ENCODE results near the gene GNAI2.
"Not testable (repeated sequence)": the region's sequence is repeated elsewhere in the genome, so short reads cannot be mapped to it uniquely, and the experiment has no call there.

The GNAI2 gene

GRCh38 chr3:50267280-50267913 lies 31.4 kb downstream of the GNAI2 start:
- DNase-seq = no peak

- DNase-seq = no peak
Observed at GRCh38 chr3:50268276-50268675, 32.3 kb downstream of the GNAI2 start.

- DNase-seq = no peak
Observed at GRCh38 chr3:50268703-50269451, 32.9 kb downstream of the GNAI2 start, which contains the start of gene SEMA3B. Gene SEMA3B (plus strand): TSS chr3:50269147. CDS start chr3:50269241, 94 bp downstream.

GRCh38 chr3:50269460-50269859 lies 33.5 kb downstream of the GNAI2 start:
- no peak for DNase-seq

GRCh38 chr3:50269977-50270413 lies 34.0 kb downstream of the GNAI2 start:
- DNase-seq = no peak

- DNase-seq = no peak
Observed at GRCh38 chr3:50270422-50271224, 34.6 kb downstream of the GNAI2 start.

GRCh38 chr3:50271314-50271936 lies 35.4 kb downstream of the GNAI2 start:
- no peak for DNase-seq

GRCh38 chr3:50272538-50272910 lies 36.5 kb downstream of the GNAI2 start:
- not testable (repeated sequence) for DNase-seq

- DNase-seq = peak; percentile 65
Observed at GRCh38 chr3:50272911-50273688, 37.1 kb downstream of the GNAI2 start.

GRCh38 chr3:50273689-50274065 lies 37.7 kb downstream of the GNAI2 start:
- no peak for DNase-seq

- DNase-seq = no peak
Observed at GRCh38 chr3:50274371-50275104, 38.5 kb downstream of the GNAI2 start.

GRCh38 chr3:50275141-50275995 lies 39.4 kb downstream of the GNAI2 start:
- DNase-seq = no peak

- DNase-seq = no peak
Observed at GRCh38 chr3:50275996-50276761, 40.2 kb downstream of the GNAI2 start.

GRCh38 chr3:50276762-50277101 lies 40.7 kb downstream of the GNAI2 start:
- DNase-seq = no peak

GRCh38 chr3:50278123-50278879 lies 42.3 kb downstream of the GNAI2 start:
- DNase-seq = no peak

GRCh38 chr3:50278880-50279224 lies 42.8 kb downstream of the GNAI2 start, which contains the start of gene LSMEM2:
Gene LSMEM2 (plus strand): TSS chr3:50279087. CDS start chr3:50279114, 27 bp downstream.
- DNase-seq = no peak

GRCh38 chr3:50279255-50280016 lies 43.4 kb downstream of the GNAI2 start:
- no peak for DNase-seq

- DNase-seq = not testable (repeated sequence)
Observed at GRCh38 chr3:50284121-50284520, 48.1 kb downstream of the GNAI2 start.
